Measurements from ENCODE around the gene RPS25. TPM values are rescaled to one million over a fixed set of nuclear protein-coding genes. Genes with fewer than 3 reads are reported as not detected.

Gene RPS25
- total and polyA plus RNA-seq, 9 of the 15 experiments (the other 6 are each of a cell fraction or from before 2014, with no cell fraction given), result 1,553 to 5,486 (median 2,471) TPM

GRCh38 chr11:119006656-119007055, 11.5 kb downstream of the RPS25 start:
- no peak for DNase-seq (ENCODE audit: extremely low read depth in 1 of 4, low spot score in 3 of 4)

GRCh38 chr11:119000906-119001305, 17.2 kb downstream of the RPS25 start:
- Histone ChIP-seq H3K9me3 (replicated peaks; ENCODE audit: control insufficient read depth, insufficient read depth, low read depth, low read length) (no peaks in the 10 kb centered on the region), H3K27me3 (ENCODE audit: control insufficient read depth in 2 of 2, insufficient read depth in 2 of 2, low read length in 2 of 2) (no peaks in the 10 kb centered on the region), H3K4me2 (ENCODE audit: insufficient read depth, low read length) (no peak overlapping the region), H3K79me2 (ENCODE audit: control insufficient read depth, insufficient read depth, low read length) (peaks cover 32% of the 10 kb centered on the region), H2AFZ (ENCODE audit: low read depth, low read length) (no peak overlapping the region), H3K4me3 (no peak overlapping the region), H4K20me1 (replicated peaks; ENCODE audit: control insufficient read depth, insufficient read depth, low read length) (no peaks in the 10 kb centered on the region), H3K9me1 (ENCODE audit: control insufficient read depth, insufficient read depth, low read length) (no peaks in the 10 kb centered on the region), H3K36me3 (ENCODE audit: control insufficient read depth, insufficient read depth, low read length) (peaks cover 43% of the 10 kb centered on the region; the same call in 2 of the 3 replicates), H3K27ac (ENCODE audit: extremely low read depth, low read depth, low read length) (peak overlapping the region; percentile 42; the same call in 1 of the 3 replicates), H3K4me1 (replicated peaks in 1 of 2; ENCODE audit: control insufficient read depth in 2 of 2, insufficient read depth in 2 of 2, low read length in 2 of 2) (peaks cover 9 to 17% of the 10 kb centered on the region in 2 experiments; a peak in 4 of 5 replicates), H3K9ac (ENCODE audit: insufficient read depth in 1 of 2, low read depth in 2 of 2, low read length in 2 of 2) (no peak overlapping the region)
- in situ Hi-C loops (cut with MboI), result no loop called here
- DNase-seq (ENCODE audit: extremely low read depth in 1 of 4, low spot score in 3 of 4) (peak in 1 of 4 experiments; percentile 0), ATAC-seq (no peak), FAIRE-seq (no peak)
- intact Hi-C loops (cut with micrococcal nuclease), result no loop called here
- POLR2A ChIA-PET, result interaction anchor here (0.7 to 2.3 kb wide), 3 partner anchors 11 to 55 kb away, joined by 3 to 12 read pairs (median 7); no protein-coding TSS in a partner anchor
- no TSS peak for BruUV-seq (replicated peaks)
- 33% methylated on average over 1 of the region's 1 CpG for WGBS (ENCODE audit: insufficient coverage, low coverage, missing lambda C conversion rate)
- TF ChIP-seq DPF2 (IDR thresholded peaks at IDR 0.05), result peak; percentile 29; the same call in 1 of the 2 replicates
- 0 out of 2 replicates have a peak, but pooled peaks have one; percentile 5 for TF ChIP-seq MAFK (IDR thresholded peaks at IDR 0.05; ENCODE audit: low read length)
- TF ChIP-seq ZBTB33 (CRISPR knock-in tag; IDR thresholded peaks at IDR 0.05), result no peak
- CTCF ChIA-PET (ENCODE audit: low intra/inter-chr PET ratio), result no interaction called here

More at GRCh38 chr11:119006656-119007055, 11.5 kb downstream of the RPS25 start:
- intact Hi-C loops (cut with micrococcal nuclease), result no loop called here
- in situ Hi-C loops (cut with MboI), result no loop called here
- no peak for ATAC-seq
- WGBS (ENCODE audit: insufficient coverage, low coverage, missing lambda C conversion rate), result 61% methylated on average over 3 of the region's 4 CpGs
- H3K4me3 ChIP-seq, result no peak overlapping the region
- no peak overlapping the region for H3K9ac ChIP-seq (ENCODE audit: insufficient read depth in 1 of 2, low read depth in 2 of 2, low read length in 2 of 2)
- 0 out of 3 replicates have a peak, but pooled peaks cover 2% of the 10 kb centered on the region for H3K79me2 ChIP-seq (ENCODE audit: control insufficient read depth, insufficient read depth, low read length)
- no peaks in the 10 kb centered on the region for H3K27me3 ChIP-seq (ENCODE audit: control insufficient read depth in 2 of 2, insufficient read depth in 2 of 2, low read length in 2 of 2)
- no TSS peak for BruUV-seq (replicated peaks)
- H3K36me3 ChIP-seq (ENCODE audit: control insufficient read depth, insufficient read depth, low read length), result peaks cover 45% of the 10 kb centered on the region; the same call in 2 of the 3 replicates
- TF ChIP-seq NFIC (IDR thresholded peaks at IDR 0.05) (no peak), EGR1 (conservative IDR thresholded peaks at IDR 0.05) (peak; percentile 33; the same call in 1 of the 2 replicates)
- CTCF ChIA-PET (ENCODE audit: low intra/inter-chr PET ratio), result no interaction called here
- no peaks in the 10 kb centered on the region for H3K9me3 ChIP-seq (replicated peaks; ENCODE audit: control insufficient read depth, insufficient read depth, low read depth, low read length)
- POLR2A ChIA-PET, result interaction anchor here (0.6 to 1.5 kb wide), 2 partner anchors 9 to 49 kb away, joined by 3 to 4 read pairs; no protein-coding TSS in a partner anchor
- FAIRE-seq, result no peak
- no peak overlapping the region for H2AFZ ChIP-seq (ENCODE audit: low read depth, low read length)
- no peaks in the 10 kb centered on the region for H4K20me1 ChIP-seq (replicated peaks; ENCODE audit: control insufficient read depth, insufficient read depth, low read length)
- H3K4me1 ChIP-seq (replicated peaks in 1 of 2; ENCODE audit: control insufficient read depth in 2 of 2, insufficient read depth in 2 of 2, low read length in 2 of 2), result peaks cover 0 to 3% of the 10 kb centered on the region in 2 experiments; a peak in 1 of 5 replicates
- no peaks in the 10 kb centered on the region for H3K9me1 ChIP-seq (ENCODE audit: control insufficient read depth, insufficient read depth, low read length)
- no peak overlapping the region for H3K27ac ChIP-seq (ENCODE audit: extremely low read depth, low read depth, low read length)
- no peak overlapping the region for H3K4me2 ChIP-seq (ENCODE audit: insufficient read depth, low read length)

Data from K562 (cell line).